ENCODE measurements around the gene SEPTIN11.
"Not testable (repeated sequence)": the region's sequence is repeated elsewhere in the genome, so short reads cannot be mapped to it uniquely, and the experiment has no call there.

The SEPTIN11 gene

DNA sequence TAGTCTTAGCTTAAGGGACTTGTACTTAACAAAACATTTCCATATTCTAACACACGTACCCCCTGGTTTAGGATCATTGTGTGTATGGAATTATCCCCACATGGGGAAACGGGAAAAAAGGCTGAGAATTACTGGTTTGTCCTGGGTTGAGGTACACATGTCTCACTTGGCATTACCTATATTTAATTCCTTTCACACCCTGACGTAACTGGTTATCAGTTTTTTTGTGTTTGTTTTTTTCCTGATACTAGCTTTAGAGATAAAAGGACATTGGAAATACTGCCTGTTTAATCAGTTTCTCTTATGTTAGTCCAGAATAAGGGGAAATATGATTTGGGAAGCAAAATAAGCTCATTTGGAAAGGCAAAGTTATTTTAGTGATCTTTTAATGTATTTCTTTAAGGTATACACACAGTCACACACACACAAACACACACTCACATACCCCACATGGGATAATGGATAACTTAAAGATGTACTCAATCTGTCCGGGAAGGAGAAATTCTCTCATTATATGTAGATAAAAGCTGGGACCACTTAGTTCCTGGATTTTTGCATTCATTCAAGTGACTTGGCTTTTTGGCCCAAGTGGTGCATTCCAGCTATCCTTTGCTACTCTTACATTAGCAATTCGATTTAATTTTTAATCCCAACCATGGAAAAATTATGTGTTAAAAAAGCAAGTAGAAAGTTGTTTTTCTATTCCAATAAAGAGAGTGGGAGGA is 13.0 kb downstream of the SEPTIN11 start:
- peaks cover 9% of the 10 kb centered on the region for H3K36me3 Mint-ChIP-seq
- H3K27ac Mint-ChIP-seq = no peak overlapping the region
- H3K9me3 Mint-ChIP-seq (ENCODE audit: low read depth) = no peaks in the 10 kb centered on the region
- H3K4me1 Mint-ChIP-seq (ENCODE audit: low read depth) = peaks cover 22% of the 10 kb centered on the region
- no peaks in the 10 kb centered on the region for H3K27me3 Mint-ChIP-seq
- H3K4me3 Mint-ChIP-seq = no peak overlapping the region

DNA sequence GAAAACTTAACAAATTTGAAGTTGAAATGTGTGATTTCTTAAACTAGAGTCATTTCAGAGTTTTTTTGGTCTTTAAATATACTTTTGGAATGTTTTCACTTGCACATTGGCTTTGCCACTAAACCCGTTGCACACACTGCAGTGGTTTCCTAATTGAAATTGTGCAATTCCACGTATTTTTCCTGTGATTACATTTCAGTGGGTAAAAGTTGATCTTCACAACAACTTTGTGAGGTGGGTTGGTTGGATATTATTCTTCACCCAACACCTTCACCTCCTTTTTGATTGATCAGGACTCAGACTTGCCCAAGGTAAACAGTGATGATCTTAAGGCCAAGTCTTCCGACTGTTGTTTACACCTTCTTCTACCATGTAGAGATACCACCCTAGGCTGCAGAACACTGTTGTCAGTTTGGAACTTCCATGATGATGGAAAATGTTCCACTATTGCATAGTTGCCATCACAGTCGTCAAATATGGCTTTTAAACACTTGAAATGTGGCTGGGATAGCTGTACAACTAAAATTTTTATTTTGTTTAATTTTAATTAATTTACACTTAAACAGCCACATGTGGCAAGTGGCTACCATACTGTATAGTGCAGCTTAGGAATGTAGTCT is 13.7 kb downstream of the SEPTIN11 start:
- H3K4me1 Mint-ChIP-seq (ENCODE audit: low read depth) = peaks cover 22% of the 10 kb centered on the region
- H3K9me3 Mint-ChIP-seq (ENCODE audit: low read depth) = no peaks in the 10 kb centered on the region
- peaks cover 9% of the 10 kb centered on the region for H3K36me3 Mint-ChIP-seq
- H3K27ac Mint-ChIP-seq = no peak overlapping the region
- no peaks in the 10 kb centered on the region for H3K27me3 Mint-ChIP-seq
- no peak overlapping the region for H3K4me3 Mint-ChIP-seq

DNA sequence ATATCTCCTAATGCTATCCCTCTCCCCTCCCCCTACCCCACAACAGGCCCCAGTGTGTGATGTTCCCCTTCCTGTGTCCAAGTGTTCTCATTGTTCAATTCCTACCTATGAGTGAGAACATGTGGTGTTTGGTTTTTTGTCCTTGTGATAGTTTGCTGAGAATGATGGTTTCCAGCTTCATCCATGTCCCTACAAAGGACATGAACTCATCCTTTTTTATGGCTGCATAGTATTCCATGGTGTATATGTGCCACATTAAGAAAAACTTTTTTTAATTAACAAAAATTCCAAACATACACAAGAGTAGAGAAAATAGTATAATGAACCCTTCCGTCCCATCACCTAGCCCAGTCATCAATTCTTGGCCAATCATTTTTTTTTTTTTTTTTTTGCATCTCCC is 14.4 kb downstream of the SEPTIN11 start:
- H3K27me3 Mint-ChIP-seq, H3K4me3 Mint-ChIP-seq, H3K36me3 Mint-ChIP-seq: not testable (repeated sequence)

DNA sequence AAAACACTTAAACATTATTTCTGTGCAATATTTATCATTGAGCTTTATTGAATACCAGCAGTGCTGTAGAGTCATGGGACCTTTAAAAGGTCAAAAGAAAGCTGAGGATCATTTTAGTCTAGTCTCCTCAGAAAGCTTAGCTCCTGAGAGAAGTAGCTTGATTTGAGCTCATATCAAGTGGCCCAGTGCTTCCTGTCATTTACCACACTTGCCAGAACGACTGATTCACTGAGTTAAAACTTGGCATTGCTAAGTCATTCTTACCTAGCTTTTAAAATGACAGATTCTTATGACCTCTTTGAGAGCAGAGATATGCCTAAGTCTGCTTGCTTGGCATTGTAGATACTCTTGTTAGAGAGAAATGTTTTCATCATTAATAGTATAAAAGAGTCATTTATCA is 15.2 kb downstream of the SEPTIN11 start:
- peaks cover 7% of the 10 kb centered on the region for H3K36me3 Mint-ChIP-seq
- no peaks in the 10 kb centered on the region for H3K27me3 Mint-ChIP-seq
- H3K4me3 Mint-ChIP-seq = no peak overlapping the region
- H3K27ac Mint-ChIP-seq = no peak overlapping the region
- peaks cover 18% of the 10 kb centered on the region for H3K4me1 Mint-ChIP-seq (ENCODE audit: low read depth)
- no peaks in the 10 kb centered on the region for H3K9me3 Mint-ChIP-seq (ENCODE audit: low read depth)

More for the DNA sequence above, 14.4 kb downstream of the SEPTIN11 start:
- peaks cover 22% of the 10 kb centered on the region for H3K4me1 Mint-ChIP-seq (ENCODE audit: low read depth)
- H3K27ac Mint-ChIP-seq; H3K9me3 Mint-ChIP-seq (ENCODE audit: low read depth): not testable (repeated sequence)

DNA sequence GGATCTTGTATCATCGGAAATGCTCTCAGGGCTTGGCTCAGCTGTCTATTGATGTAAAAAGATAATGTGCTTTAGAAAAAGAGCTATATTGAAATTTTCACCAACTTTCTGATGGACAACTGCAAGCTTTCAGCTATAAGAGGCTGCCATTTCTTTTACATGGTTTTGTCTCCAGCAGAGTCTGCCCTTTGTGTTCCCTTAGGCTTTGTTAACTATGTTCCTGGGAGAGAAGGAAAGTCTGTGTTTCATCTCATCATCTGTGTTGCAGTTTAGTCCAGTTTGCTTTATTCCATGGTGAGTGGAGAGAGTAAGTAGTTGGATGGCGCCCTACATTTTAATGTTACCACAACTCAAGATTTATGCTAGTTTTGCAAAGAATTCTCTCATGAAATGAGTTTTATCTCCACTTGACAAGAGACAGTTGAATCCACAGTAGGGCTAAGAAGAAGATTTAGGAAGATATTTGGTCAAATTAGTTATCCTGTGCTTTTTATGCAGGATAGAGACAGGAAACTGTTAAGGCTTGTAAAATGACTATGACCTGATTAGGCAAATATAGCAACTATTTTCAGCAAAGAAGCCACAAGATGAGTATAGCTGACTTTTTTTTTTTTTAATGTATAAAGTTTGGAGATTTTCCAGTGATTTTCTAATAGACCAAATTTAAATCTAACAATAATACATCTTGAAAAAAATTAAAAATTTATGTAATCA is 16.5 kb downstream of the SEPTIN11 start:
- Mint-ChIP-seq H3K9me3 (ENCODE audit: low read depth) (no peaks in the 10 kb centered on the region), H3K36me3 (peaks cover 5% of the 10 kb centered on the region), H3K4me3 (no peak overlapping the region), H3K4me1 (ENCODE audit: low read depth) (peaks cover 16% of the 10 kb centered on the region), H3K27me3 (no peaks in the 10 kb centered on the region), H3K27ac (no peak overlapping the region)

DNA sequence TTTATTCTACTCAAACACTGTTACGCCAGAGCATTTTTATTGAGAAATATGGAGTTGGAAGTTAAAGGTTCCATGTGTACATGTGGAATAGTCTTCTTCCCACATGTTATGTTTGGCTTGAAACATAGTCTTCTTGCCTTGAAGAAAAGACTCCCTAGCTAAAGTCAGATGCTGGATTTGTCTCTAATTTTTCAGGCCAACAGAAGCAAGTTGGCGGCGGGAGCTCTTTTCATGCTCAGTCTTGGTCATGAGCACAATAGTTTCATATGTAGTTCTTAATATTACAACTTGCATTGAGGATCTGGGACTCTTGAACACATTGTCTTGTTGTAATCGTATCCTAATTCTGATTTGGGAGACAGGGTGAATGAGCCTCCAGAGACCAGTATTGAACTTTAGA is 19.4 kb downstream of the SEPTIN11 start:
- no peak overlapping the region for H3K4me3 Mint-ChIP-seq
- H3K36me3 Mint-ChIP-seq = peaks cover 8% of the 10 kb centered on the region
- no peaks in the 10 kb centered on the region for H3K9me3 Mint-ChIP-seq (ENCODE audit: low read depth)
- peaks cover 23% of the 10 kb centered on the region for H3K4me1 Mint-ChIP-seq (ENCODE audit: low read depth)
- no peaks in the 10 kb centered on the region for H3K27me3 Mint-ChIP-seq
- H3K27ac Mint-ChIP-seq = no peak overlapping the region

DNA sequence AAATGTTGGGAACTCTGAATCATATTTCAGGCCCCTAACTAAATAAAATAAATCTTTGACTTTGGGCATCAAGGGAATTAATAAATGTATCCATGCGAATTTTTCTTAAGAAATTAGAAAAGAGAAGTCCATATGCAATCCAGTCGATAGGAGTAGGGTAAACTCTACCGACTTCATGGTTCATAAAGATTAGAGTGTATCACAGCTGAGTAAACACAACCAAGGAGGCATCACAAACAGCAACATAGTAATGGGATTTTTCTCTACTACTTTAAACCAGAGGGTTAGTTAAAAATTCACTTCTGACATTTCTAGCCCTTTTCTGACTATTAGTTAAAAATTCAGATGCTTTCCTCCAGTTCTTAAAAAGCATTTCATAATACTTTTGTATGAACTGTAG is 19.9 kb downstream of the SEPTIN11 start:
- H3K4me1 Mint-ChIP-seq (ENCODE audit: low read depth) = peaks cover 20% of the 10 kb centered on the region
- no peaks in the 10 kb centered on the region for H3K9me3 Mint-ChIP-seq (ENCODE audit: low read depth)
- H3K27ac Mint-ChIP-seq = no peak overlapping the region
- H3K27me3 Mint-ChIP-seq = no peaks in the 10 kb centered on the region
- peaks cover 11% of the 10 kb centered on the region for H3K36me3 Mint-ChIP-seq
- no peak overlapping the region for H3K4me3 Mint-ChIP-seq

DNA sequence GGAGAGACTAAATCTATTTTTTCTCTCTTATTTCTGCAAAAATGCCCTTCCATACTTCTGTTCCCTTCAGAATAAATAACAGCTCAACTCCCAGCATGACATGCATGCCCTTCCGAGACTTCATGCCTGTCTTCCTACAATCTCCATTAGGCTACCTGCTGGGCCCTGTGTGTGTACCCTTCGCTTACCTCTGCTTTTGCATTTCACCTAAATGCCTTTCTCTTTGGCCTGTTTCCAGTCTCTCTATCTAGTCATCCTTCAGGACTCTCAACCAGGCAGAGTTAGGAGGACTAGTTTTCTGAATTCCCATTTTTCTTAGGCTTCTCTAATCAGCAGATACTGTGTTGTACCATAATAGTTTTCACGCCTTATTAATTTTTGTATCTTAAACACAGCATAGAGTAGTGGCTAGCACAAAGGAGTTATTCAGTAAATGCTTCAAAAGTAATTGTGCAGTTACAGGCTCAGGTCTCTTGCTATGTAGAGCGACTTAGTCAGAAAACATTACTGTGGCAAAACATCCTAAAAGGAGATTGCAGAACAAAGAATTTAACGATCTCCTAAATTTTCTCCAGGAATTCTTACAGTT is 20.5 kb downstream of the SEPTIN11 start:
- no peaks in the 10 kb centered on the region for H3K9me3 Mint-ChIP-seq (ENCODE audit: low read depth)
- H3K4me1 Mint-ChIP-seq (ENCODE audit: low read depth) = peaks cover 16% of the 10 kb centered on the region
- H3K4me3 Mint-ChIP-seq = no peak overlapping the region
- H3K27me3 Mint-ChIP-seq = no peaks in the 10 kb centered on the region
- peaks cover 13% of the 10 kb centered on the region for H3K36me3 Mint-ChIP-seq
- no peak overlapping the region for H3K27ac Mint-ChIP-seq

DNA sequence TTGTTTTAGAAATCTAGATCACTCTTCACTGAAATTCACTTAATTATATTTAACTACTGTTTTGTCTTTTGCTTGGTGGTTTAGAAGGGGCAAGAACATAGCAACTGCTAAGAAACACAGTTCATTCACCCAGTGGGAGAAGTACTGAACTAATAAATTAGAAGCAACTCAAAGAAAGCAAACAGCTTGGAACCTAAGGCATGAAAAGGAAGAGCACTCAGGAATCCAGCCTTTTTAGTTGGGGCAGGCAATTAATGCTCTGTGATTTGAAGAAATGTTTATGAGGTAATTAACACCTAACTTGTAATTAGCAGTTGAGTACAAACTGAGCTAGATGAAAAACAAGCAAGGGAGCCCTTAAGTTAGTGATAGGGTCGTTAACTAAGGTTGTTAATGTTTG is 22.8 kb downstream of the SEPTIN11 start:
- peaks cover 30% of the 10 kb centered on the region for H3K4me1 Mint-ChIP-seq (ENCODE audit: low read depth)
- peaks cover 12% of the 10 kb centered on the region for H3K36me3 Mint-ChIP-seq
- no peak overlapping the region for H3K27ac Mint-ChIP-seq
- no peaks in the 10 kb centered on the region for H3K27me3 Mint-ChIP-seq
- H3K4me3 Mint-ChIP-seq = no peak overlapping the region
- H3K9me3 Mint-ChIP-seq (ENCODE audit: low read depth) = no peaks in the 10 kb centered on the region

DNA sequence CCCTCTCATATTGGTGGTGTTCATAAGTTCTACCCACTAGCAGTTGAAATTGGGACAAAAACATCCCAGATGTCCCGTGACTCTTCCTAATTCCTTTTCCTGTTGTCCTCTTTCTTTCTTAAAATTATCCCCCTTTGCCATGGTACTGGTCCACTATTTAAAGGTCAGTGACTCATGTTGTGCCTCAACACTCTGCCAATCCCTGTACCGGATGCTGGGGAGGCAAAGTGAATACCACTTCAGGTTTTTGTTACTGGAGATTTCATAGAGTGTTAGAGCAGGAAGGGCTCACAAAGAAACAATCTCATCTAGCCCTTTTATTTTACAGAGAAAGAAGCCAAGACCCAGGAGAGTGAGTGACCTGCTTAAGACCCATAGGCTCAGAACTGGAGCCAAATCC is 24.6 kb downstream of the SEPTIN11 start:
- H3K4me1 Mint-ChIP-seq (ENCODE audit: low read depth) = peaks cover 49% of the 10 kb centered on the region
- H3K27ac Mint-ChIP-seq = no peak overlapping the region
- H3K4me3 Mint-ChIP-seq = no peak overlapping the region

DNA sequence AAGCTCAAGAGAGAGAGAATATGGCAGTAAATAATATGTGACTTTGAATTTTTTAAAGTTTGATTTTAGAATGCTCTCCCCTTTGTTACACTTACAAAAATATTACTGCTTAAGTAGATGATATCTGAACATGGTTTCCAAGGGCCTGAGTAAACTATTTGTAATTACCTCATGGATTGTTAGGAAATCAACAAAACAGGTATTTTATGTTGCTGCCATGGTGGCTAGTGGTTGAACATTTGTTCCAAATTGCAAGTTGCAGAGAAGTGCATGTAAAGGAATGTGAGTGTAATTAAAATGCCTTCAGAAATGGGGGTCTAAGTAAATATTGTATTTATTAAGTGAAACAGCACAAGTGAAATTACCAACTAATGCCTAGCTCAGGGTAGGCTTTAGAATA is 27.6 kb downstream of the SEPTIN11 start:
- H3K27ac Mint-ChIP-seq = no peak overlapping the region
- no peaks in the 10 kb centered on the region for H3K9me3 Mint-ChIP-seq (ENCODE audit: low read depth)
- H3K36me3 Mint-ChIP-seq = peaks cover 14% of the 10 kb centered on the region
- H3K4me3 Mint-ChIP-seq = no peak overlapping the region
- H3K4me1 Mint-ChIP-seq (ENCODE audit: low read depth) = peaks cover 50% of the 10 kb centered on the region
- H3K27me3 Mint-ChIP-seq = no peaks in the 10 kb centered on the region

More for the DNA sequence above, 24.6 kb downstream of the SEPTIN11 start:
- Mint-ChIP-seq H3K9me3 (ENCODE audit: low read depth) (no peaks in the 10 kb centered on the region), H3K27me3 (no peaks in the 10 kb centered on the region), H3K36me3 (peaks cover 13% of the 10 kb centered on the region)

DNA sequence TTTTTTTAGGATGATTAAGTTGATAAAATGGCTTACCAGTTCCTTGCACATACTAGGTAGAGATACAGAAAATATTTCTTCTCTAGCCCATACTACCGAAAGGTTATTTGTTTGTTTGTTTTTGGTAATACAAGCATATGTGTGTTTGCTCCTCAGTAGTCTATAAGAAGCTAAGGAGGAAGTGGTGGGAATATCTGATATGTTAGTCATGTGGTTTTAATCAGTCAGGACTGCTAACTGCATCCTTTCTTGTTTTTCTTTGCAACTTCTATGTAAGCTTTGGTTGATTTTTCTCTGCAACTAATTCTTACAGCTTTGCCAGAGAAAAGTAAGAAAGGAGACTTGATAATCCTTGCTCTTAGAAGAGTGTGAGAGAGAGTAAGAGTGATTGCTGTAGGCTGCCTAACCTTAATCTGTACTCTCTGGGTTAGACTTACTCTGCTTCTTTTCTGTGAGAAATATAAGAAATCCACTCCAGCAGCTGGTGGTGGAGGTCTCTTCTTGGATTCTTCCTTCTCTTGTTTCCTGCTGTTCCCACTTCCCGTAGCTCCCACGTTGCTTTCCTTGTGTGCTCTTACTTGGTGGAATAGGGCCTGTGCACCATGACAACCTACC is 28.3 kb downstream of the SEPTIN11 start:
- Mint-ChIP-seq H3K4me3 (no peak overlapping the region), H3K36me3 (peaks cover 12% of the 10 kb centered on the region), H3K27ac (no peak overlapping the region), H3K4me1 (ENCODE audit: low read depth) (peaks cover 56% of the 10 kb centered on the region), H3K9me3 (ENCODE audit: low read depth) (no peaks in the 10 kb centered on the region), H3K27me3 (no peaks in the 10 kb centered on the region)

DNA sequence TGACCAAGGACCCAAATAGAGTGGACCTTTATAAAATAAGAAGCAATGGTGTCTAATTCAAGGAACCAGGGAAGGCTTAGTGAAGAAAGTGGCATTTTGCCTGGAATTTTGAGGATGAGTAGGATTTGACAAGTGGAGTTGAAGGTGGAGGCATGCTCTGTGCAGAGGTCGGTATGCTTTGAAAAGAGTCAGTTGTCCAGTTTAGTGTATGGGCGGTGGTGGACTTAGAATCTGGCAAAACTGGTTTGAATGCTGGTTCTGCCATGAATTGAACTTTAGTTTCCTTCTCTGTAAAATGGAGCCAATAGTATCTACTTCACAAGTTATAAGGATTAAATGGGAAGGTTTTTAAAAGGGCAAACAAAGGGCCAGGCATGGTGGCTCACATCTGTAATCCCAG is 29.7 kb downstream of the SEPTIN11 start:
- Mint-ChIP-seq H3K4me3 (no peak overlapping the region), H3K4me1 (ENCODE audit: low read depth) (peaks cover 68% of the 10 kb centered on the region), H3K36me3 (peaks cover 13% of the 10 kb centered on the region), H3K27me3 (no peaks in the 10 kb centered on the region), H3K27ac (no peak overlapping the region), H3K9me3 (ENCODE audit: low read depth) (no peaks in the 10 kb centered on the region)

DNA sequence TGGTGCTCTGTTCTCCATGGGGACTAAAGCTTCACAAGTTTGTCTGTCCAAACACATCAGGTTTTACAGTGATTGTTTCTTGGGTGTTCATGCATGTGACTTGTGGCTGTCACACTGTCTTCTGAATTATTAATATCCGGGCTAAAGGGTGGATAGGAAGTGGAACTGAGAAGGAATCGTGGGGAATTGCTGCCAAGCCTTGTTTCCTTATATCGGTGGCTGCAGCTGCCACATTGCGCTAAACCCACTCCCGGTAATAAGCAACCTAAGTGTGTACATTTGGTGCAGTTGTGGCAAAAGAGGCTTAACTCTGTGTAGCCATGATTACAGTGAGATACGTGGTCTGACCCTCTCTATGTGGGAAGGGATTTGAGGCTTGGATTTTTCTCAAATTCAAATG is 30.7 kb downstream of the SEPTIN11 start:
- no peak overlapping the region for H3K27ac Mint-ChIP-seq
- H3K9me3 Mint-ChIP-seq (ENCODE audit: low read depth) = no peaks in the 10 kb centered on the region
- peaks cover 78% of the 10 kb centered on the region for H3K4me1 Mint-ChIP-seq (ENCODE audit: low read depth)
- H3K4me3 Mint-ChIP-seq = no peak overlapping the region
- H3K27me3 Mint-ChIP-seq = no peaks in the 10 kb centered on the region
- H3K36me3 Mint-ChIP-seq = peaks cover 12% of the 10 kb centered on the region

DNA sequence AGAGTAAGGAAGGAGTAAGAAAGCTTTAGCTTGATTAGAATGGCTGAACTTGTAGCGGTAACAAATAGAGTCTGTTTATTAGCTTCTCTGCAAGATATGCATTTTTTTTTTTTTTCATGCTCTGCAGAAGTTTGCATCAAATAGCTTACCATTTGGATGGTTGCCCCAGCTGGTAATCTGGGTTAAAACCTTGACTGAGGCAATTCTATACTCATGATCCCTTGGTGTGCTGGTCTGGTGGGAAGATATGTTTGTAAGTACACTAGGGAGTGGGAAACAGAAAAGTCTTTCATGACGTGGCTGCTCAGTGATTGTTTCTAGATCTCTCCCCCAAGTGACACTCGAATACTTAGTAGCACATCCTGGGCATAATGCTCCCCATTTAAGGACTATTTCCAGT is 32.1 kb downstream of the SEPTIN11 start:
- Mint-ChIP-seq H3K27ac (no peak overlapping the region), H3K9me3 (ENCODE audit: low read depth) (no peaks in the 10 kb centered on the region), H3K27me3 (no peaks in the 10 kb centered on the region), H3K36me3 (peaks cover 10% of the 10 kb centered on the region), H3K4me3 (no peak overlapping the region), H3K4me1 (ENCODE audit: low read depth) (peaks cover 81% of the 10 kb centered on the region)
